AML-193 (cell line): ENCODE measurements around the gene MLNR.

Experiments
- DNase-seq, 2 experiments: peaks; one replicate each; lab custom pipeline; 2025; lab: John Stamatoyannopoulos, UW

MLNR gene

DNA sequence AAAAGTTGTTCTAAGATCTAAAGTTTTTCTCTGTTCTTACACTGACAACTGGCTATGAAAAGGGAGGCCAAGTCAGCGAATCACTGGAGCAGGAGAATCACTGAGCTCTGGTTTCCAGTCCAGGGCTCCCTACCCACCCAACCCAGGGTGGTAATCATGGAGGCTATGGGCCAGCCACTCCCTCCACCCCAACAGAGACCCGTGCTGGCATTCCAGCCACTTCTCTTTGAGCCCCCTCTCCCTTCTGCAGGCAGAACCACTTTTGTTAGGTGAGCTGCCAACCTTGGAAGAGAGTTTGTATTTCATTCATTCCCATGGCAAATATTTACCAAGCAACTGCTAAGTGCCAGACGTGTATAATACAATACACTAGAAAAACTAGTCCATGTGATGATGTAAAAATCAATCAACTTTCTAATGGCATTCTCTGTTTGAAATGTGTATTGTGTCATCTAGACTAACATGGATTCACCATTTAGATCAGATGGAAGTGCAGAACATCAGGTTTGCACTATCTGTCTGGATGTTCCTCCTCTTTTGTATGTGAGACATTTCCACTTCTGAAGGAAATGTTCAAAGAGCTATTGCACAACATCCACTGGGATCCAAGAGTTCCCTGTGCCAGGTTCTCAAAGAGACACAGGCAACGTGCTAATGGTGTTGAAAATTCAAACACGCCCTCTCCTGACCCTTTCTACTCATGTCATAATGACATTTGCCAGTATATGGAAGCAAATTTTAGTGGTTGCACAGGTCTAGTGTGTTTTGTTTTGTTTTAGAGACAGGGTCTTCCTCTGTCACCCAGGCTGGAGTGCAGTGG, 5.3 kb downstream of the MLNR start:
- peak; percentile 92 for DNase-seq

DNA sequence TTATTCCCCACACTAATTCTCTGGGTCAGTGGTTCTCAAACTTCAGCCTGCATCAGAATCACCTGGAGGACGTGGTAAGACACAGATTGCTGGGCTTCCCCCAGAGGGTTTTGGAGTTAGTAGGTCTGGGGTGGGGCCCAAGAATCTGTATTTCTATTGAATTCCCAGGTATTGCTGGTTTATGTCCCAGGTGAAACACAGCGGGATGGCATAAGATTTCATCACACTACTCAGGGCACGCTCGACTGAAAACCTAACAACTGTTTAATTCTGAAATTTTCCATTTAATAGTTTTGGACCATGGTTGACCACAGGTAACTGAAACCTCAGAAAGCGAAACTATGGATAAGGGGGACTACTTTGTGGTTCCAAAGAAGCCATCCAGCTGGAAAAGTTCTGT, 6.5 kb downstream of the MLNR start:
- no peak for DNase-seq

DNA sequence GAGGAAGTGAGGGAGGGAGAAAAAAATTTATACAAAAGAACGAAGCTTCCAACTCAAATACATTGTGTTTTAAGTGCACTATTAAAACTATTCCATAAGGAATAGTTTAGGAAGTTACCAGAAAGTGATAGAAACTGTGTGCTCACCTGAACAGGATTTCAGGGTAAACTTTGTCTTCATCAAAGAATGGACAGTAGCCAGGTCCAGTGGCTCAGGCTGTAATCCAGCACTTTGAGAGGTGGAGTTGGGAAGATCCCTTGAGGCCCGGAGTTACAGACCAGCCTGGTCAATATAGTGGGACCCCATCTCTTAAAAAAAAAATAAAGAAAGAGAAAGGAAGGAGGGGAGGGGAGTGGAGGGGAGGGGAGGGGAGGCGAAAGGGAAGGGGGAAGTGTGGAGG, 14.6 kb downstream of the MLNR start:
- DNase-seq: no peak

DNA sequence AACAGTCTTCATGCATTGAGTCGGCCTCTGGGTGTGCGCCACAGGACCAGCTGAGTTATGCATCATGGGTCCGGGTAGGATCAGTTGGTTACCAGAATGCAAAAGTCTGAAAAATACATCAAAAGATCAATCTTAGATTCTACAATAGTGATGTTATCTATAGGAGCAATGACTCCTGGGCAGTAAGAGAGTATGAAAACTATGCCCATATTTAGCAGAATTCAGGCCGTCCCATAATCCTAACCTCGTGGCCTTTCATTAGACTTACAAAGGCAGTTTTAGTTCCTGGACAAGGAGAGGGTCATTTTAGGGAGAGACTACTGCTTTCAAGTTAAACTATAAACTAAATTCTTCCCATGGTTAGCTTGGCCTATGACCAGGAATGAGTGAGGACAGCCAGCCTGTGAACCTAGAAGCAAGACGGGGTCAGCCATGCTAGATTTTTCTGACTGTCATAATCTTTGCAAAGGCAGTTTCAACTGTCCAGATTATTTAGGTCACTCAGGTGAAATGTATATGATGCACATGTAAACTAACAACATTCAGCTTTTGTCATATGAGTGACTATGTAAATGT, 15.8 kb downstream of the MLNR start:
- no peak for DNase-seq

DNA sequence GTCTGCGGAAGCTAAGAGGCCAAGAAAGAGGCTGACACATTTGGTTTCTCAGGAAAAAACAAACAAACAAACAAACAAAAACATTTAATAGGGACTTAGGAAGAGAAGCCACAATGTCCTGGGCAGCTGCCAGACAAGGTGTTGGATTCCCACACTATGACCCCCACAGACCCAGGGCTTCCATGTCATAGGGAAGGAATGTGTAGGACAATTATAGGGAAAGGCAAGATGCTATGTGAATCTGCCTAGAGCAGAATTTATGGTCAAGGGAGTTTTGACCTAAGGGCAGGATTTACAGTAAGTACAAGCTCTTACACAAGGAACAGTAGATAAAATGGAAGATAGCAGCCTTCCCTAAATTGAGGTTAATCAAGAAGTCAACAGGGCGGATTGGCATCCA, 18.5 kb downstream of the MLNR start:
- DNase-seq: no peak

DNA sequence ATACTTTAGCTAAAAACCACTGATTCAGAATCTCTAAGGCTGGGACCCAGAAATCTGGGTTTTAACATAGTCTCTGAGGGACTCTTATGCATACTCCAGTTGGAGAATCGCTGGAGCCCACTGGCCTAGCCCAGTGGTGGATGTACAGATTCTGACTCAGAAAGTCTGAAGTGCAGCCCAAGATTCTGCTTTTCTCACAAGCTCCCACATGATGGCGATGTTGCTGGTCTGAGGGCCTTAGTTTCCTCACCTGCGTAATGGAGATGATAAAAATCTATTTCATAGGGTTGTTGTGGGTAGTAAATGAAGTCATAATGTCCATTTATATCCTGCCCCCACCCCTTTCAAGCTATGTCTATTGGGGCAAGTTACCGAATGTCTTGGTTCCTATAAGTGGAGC, 19.9 kb downstream of the MLNR start:
- peak; percentile 54 to 64 for DNase-seq

DNA sequence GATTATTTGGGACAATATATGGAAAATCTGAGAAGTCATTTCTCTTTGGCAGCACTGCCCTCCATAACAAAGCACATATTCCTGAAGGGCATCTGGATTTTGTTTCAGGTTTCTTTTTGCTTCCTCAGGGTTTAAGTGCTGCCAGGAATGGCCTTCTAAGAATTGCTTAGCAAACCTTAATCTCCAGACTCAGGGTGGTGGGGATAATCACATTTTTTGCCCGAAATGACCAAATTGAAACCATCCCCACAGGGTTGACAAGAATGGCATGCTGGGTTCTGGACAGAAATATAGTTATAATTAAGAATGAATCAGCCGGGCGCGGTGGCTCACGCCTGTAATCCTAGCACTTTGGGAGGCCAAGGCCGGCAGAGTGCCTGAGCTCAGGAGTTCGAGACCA, 21.2 kb downstream of the MLNR start:
- DNase-seq: no peak

DNA sequence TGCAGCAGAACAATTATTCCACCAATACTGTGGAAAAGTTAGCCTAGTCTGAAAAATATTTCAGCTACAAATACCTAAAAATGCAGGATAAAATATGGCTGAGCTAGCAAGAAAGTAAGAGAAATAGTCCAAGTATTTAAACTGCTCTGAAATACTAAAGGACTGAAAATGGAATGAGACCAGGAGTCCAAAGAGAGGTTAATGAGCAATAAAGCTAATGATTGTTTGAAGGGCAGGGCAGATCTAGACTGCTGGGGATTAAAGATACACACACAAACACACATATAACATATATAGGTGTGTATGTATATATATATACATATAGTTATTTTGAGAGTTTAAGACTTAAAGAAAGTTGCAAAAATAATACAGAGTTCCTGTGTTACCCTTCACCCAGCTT, 25.0 kb downstream of the MLNR start:
- no peak for DNase-seq

DNA sequence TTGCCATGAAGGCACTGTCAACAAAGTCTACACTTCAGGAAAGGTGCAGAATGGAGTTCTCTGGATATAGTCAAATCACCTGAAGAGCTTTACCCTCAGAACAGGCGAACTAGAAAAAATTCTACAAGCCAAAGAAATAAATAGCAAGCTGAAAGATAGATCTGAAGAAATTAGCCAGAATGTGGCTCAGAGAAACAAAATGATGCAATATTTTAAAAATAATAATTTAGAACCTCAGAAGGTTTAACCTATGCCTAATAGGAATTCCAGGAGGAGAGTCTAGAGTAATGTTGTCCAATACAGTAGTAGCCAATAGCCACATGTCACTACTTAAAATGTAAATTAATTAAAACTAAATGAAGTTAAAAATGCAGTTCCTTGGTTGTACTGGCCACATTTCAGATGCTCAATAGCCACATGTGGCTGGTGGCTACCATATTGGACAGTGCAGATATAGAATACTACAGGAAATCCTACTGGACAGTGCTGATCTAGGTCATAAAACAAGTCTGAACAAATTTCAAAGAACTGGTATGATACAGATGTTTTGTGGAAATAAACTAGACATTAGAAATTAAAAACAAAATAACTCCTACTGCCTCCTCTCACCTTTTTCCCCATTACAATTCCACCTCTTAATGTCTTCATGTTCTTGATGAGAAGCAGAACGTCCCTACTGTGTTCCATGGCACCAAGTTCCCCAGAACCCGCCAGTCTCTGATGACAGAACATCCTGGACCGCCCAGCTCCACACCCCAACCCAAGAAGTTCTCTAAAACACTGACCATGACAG, 26.9 kb downstream of the MLNR start:
- peak in 1 of 2 experiments; percentile 52 for DNase-seq

DNA sequence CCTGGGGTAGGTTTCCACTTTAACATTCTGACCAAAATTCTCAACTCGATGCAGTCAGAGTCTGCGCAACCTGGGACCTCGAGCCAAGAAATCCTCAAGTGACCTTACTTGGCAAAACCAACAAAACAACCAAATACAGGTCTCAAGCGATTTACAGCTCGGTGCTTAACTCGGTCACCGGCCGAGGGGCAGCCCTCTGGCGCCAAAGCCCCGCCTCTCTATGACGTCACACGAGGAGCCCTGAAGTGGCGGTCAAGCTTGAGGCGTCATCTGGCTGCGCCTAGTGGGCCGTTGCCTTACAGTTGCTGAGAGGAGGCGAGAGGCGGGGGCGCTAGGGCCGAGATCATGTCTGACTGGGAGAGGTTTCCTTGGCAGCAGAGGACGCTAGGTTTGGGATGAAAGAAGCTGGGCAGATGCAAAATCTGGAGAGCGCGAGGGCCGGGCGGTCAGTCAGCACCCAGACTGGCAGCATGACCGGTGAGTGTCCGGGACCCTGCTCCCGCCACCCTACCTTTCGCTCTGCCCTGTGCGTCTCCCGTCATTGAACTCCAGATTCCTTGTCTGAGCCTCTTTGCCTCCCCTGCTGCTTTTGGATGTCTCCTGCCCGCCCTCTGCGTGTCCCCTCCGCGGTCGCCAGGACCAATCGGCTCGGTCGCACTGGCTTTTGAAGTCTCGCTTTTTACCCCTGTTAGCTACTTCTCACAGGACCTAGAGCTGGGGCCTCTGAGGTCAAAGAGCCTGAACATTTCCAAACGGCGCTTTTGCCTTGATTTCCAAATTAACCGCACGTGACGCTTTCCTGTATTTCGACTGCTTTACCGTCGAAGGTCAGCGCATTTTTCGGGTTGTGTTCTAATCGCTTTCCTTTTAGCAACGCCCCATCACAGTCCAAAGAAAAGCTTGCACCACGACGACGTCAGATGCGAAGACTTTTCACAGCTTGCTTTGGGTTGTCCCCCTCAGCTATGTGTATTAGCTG, 27.8 kb downstream of the MLNR start, which contains the start of gene CDADC1:
CDADC1 (plus strand) TSS at position 283 of the 979 bp plus-strand sequence; CDS start at position 396, 113 bp downstream.
- peak; percentile 97 to 99 for DNase-seq

DNA sequence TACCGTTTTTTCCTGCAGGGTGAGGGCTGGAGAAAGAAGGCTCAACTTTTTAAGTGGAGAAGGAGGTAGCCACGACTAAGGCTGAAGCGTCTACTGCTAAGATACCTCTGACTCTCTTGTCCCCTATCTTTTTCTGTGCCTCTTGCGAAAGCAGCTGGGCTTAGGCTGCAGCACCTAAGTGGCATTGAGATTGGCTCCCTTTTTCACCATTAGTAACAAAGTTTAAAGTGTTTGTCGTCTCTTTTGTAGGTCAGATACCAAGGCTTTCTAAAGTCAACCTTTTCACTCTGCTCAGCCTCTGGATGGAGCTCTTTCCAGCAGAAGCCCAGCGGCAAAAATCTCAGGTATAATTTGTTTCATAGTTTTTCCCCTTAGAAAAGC, 28.5 kb downstream of the MLNR start:
- DNase-seq: peak in 1 of 2 experiments; percentile 49

DNA sequence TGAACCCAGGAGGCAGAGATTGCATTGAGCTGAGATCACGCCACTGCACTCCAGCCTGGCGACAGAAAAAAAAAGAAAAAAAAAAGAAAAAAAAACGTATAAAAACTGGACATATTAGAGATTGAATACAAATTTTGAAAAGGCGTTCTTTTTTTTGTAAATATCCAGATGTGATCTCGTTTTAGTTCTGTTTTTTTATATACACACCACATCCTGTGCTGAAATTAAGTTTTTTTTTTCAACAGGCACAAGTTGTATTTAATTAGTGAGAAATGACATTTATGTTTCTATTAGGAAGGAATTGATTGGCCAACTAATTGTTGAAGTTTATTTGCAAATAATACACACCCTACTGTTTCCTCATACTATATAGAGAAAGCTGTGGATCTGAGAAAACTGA, 31.2 kb downstream of the MLNR start:
- no peak for DNase-seq

DNA sequence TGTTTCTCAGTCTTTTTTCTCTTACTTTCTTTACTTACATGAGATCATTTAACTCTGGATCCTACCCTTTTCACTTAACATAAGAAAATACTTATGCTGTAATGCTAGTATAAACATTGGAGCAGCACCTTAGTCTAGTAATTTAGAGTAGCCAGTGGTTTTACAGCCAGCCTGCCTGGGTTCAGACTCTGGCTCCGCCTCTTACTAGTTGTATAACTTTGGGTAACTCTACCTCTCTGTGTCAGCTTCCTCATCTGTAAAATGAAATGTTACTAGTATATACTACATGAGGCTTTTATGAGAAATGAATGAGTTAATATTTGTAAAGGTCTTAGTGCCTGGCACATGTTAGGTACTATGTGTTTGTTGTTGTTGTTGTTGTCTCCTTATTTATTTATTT, 33.2 kb downstream of the MLNR start:
- peak; percentile 44 to 58 for DNase-seq

DNA sequence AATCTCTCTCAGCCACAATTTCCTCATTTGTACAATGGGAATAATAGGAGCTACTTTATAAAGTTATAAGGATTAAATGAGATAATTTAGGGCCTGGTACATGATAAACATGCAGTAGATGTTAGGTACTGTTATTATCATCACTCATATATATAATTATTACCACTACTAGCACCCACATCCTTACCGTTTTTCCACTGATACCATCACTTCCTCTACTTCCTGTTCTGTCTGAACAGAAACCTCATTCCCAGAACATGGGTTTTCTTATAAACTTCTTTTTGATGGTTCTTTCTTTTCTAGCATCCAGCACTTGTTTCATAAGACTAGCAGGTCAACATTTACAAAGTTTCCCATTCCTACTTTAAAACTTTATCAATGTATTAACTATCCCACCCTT, 33.9 kb downstream of the MLNR start:
- DNase-seq: peak in 1 of 2 experiments; percentile 15

DNA sequence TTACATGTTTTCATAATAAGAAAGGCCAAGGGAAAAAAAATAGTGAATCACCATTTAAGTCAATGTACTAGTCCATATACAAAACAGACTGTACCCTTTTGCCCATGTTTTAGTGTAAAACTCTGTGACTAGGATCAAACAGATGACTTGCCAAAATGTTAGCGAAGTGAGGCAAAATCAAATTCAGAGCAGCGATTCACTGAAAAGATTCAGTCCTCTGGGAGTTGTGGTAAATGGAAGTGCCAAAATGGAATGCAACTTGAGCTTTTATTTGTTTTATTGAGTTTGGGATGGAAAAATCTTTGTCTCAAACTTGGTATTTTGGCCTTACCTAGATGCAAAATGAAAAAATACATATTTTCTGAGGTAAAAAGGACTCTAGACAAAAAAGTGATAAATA, 36.7 kb downstream of the MLNR start:
- DNase-seq: no peak

DNA sequence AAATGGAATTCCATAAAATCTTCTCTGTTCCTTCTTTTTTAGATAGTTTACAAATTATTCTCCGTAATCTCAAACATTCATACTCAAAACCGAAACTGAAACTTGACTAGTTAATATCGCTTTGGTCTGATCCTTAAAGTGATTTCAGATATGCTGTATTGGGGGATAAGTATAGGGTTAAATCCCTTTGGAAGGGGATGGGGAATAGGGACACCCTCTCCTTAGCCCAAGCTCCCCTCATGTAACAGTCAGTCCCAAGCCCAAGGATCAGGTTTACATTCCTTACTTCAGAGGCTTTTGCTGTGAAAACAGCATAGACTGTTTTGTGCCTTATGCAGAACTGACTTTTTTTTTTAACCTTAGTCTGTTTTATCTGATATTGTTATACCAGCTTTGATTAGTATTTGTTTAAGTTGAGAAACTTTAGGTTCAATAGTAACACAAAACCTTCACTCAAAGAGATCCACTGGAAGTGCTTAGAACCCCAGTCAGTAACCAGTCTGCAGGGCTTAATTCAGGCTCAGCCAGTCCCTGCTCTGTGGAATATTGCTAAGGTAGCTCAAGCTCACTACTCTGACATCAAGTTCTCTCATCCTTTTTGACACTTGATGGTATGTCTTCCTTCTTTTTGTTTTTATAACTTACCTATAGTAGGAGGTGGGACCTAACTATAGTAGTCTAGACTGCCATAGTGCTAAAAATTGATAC, 38.1 kb downstream of the MLNR start:
- DNase-seq: no peak

DNA sequence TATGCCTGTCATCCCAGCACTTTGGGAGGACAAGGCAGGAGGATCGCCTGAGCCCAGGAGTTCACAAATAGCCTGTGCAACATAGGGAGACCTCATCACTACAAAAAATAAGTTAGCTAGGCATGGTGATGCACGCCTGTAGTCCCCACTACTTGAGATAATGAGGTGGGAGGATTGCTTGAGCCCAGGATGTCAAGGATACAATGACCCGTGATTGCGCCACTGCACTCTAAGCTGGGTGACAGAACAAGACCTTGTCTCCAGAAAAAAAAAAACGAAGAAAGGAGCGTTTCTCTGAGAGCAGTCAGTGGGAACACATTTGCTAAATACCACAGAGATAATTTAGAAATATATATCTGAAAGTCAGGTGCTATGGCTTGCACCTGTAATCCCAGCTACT, 39.4 kb downstream of the MLNR start:
- no peak for DNase-seq

DNA sequence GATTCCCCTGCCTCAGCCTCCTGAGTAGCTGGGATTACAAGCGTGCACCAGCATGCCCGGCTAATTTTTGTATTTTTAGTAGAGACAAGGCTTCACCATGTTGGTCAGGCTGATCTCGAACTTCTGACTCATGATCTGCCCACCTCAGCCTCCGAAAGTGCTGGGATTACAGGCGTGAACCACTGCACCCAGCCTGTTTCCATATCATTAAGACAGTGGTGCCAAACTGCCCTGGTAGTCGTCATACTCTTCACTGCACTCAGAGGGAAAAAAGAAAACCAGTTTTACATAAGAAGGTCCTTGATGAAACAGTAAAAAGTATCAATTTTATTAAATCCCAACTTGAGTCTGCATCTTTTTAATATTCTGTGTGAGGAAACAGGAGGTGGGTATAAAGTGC, 42.5 kb downstream of the MLNR start:
- DNase-seq: no peak

DNA sequence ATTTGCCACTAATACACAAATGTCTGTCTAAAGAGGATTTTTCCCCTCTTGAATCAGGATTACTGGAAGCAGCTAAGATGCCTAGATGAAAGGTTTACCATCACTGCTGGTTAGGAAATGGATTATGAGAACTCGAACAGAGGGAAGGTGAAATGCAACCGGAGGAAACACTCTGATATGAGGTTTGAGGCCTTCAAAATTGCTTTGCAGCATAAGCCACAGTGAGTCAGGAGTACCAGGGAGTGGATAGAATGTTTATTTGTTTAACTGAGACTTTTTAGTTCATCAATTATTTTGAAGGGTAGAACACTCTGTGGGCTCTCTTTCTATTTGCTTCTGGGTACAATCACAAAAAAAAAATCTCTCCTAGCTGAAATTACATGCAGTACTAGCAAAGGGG, 45.7 kb downstream of the MLNR start:
- DNase-seq: no peak

DNA sequence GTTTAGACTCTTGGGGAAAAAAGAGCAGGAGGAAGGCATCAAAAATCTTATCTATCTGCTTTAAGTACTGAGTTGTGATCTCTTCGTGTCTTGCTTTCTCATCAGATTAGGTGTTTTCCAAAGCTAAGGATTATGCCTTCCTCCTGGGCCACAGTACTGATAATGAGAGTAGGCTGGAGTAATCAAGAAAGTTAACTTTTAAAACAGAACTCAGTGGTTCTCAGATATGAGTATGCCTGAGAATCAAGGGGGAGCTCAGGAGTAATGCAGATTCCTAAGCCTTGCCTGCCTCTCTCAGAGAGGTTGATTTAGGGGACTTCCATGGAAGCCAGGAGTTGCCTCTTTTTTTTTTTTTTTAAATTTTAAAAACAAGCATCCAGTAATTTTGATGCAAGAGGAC, 51.1 kb downstream of the MLNR start:
- DNase-seq: no peak
